ENCODE data around the gene NKD1.

The NKD1 gene

GRCh38 chr16:50607970-50608557 is 59.9 kb downstream of the NKD1 start:
- H3K27ac ChIP-seq: no peak overlapping the region
- TF ChIP-seq CTCF (IDR thresholded peaks at IDR 0.05; ENCODE audit: low read depth, low read length, missing control alignments): no peak
- H3K4me3 ChIP-seq (ENCODE audit: low read depth, low read length): no peak overlapping the region
- no peaks in the 10 kb centered on the region for H3K36me3 ChIP-seq (replicated peaks)
- in situ Hi-C loops (cut with HindIII; ENCODE audit: low pct_ligation_motif_present, low sequenced_read_pairs): no loop called here
- DNase-seq: no peak
- H3K27me3 ChIP-seq (replicated peaks): no peaks in the 10 kb centered on the region

GRCh38 chr16:50609049-50609448 is 60.9 kb downstream of the NKD1 start:
- H3K36me3 ChIP-seq (replicated peaks): no peaks in the 10 kb centered on the region
- no peak for DNase-seq
- in situ Hi-C loops (cut with HindIII; ENCODE audit: low pct_ligation_motif_present, low sequenced_read_pairs): no loop called here
- no peak for TF ChIP-seq CTCF (IDR thresholded peaks at IDR 0.05; ENCODE audit: low read depth, low read length, missing control alignments)
- no peaks in the 10 kb centered on the region for H3K27me3 ChIP-seq (replicated peaks)
- H3K4me3 ChIP-seq (ENCODE audit: low read depth, low read length): no peak overlapping the region
- no peak overlapping the region for H3K27ac ChIP-seq

GRCh38 chr16:50609471-50609870 is 61.3 kb downstream of the NKD1 start:
- Histone ChIP-seq H3K36me3 (replicated peaks) (no peaks in the 10 kb centered on the region), H3K27ac (no peak overlapping the region), H3K27me3 (replicated peaks) (no peaks in the 10 kb centered on the region), H3K4me3 (ENCODE audit: low read depth, low read length) (no peak overlapping the region)
- no peak for DNase-seq
- TF ChIP-seq CTCF (IDR thresholded peaks at IDR 0.05; ENCODE audit: low read depth, low read length, missing control alignments): no peak
- in situ Hi-C loops (cut with HindIII; ENCODE audit: low pct_ligation_motif_present, low sequenced_read_pairs): no loop called here

- in situ Hi-C loops (cut with HindIII; ENCODE audit: low pct_ligation_motif_present, low sequenced_read_pairs): no loop called here
- DNase-seq: no peak
- H3K27me3 ChIP-seq (replicated peaks): no peaks in the 10 kb centered on the region
- H3K4me3 ChIP-seq (ENCODE audit: low read depth, low read length): no peak overlapping the region
- peak; percentile 22 for TF ChIP-seq CTCF (IDR thresholded peaks at IDR 0.05; ENCODE audit: low read depth, low read length, missing control alignments)
- H3K36me3 ChIP-seq (replicated peaks): no peaks in the 10 kb centered on the region
- H3K27ac ChIP-seq: no peak overlapping the region
These were observed 62.4 kb downstream of the NKD1 start for GRCh38 chr16:50610331-50611262.

GRCh38 chr16:50611332-50611934 is 63.2 kb downstream of the NKD1 start:
- peak; percentile 45 for TF ChIP-seq CTCF (IDR thresholded peaks at IDR 0.05; ENCODE audit: low read depth, low read length, missing control alignments)
- Histone ChIP-seq H3K36me3 (replicated peaks) (no peaks in the 10 kb centered on the region), H3K27me3 (replicated peaks) (no peaks in the 10 kb centered on the region), H3K4me3 (ENCODE audit: low read depth, low read length) (no peak overlapping the region), H3K27ac (no peak overlapping the region)
- in situ Hi-C loops (cut with HindIII; ENCODE audit: low pct_ligation_motif_present, low sequenced_read_pairs): no loop called here
- DNase-seq: peak; percentile 39
